K562 (cell line): ENCODE results near the gene ZDHHC14. TPM values are rescaled to one million over a fixed set of nuclear protein-coding genes. Genes with fewer than 3 reads are reported as not detected.

Experiments
- IRF9 ChIP-seq: fragments of 450-650 bp; IDR thresholded peaks from 2 replicates; pipeline ENCODE4 v1.6.1; 2016; ENCODE audit warnings: missing biosample characterization, missing genetic modification characterization
- ZNF766 ChIP-seq: fragments of 200-800 bp; sonication (Bioruptor generic); conservative IDR thresholded peaks from 2 replicates; pipeline ENCODE4 v1.6.1; 2016; ENCODE audit warnings: missing genetic modification characterization, missing compliant biosample characterization
- polyA plus RNA-seq, 8 experiments: library from polyadenylated mRNA; depleted of rRNA in 4 of 8; stranded (reverse) in 5 of 8; unstranded in 3 of 8; fragments of >200 nt; fragmentation: Nextera tagmentation in 2 of 8; fragmentation: Illumina TruSeq in 1 of 8; extraction: Ambion mirVana in 2 of 8; extraction: Trizol in 1 of 8; gene quantifications; 2 replicates each; pipeline versions ENCODE4 v1.2.1 to v1.2.3, GENCODE V29; 2011 to 2014; ENCODE audit warnings: inconsistent platforms in 1 of 8, missing spikeins in 1 of 8
- total RNA-seq, 7 experiments: library from RNA; depleted of rRNA in 6 of 7; stranded (reverse); fragments of >200 nt in 6 of 7; fragmentation: Illumina TruSeq in 2 of 7; extraction: Trizol in 2 of 7; gene quantifications; 2 replicates each; pipeline versions ENCODE4 v1.2.1 to v1.2.3, GENCODE V29; 2011 to 2021; ENCODE audit warnings: low replicate concordance in 1 of 7
- TF ChIP-seq, protein P1 (sequence below), 2 experiments: fragments of 450-650 bp in 1 of 2; sonication (generic) in 1 of 2; formaldehyde crosslinking in 1 of 2; IDR thresholded peaks; 2 replicates each; pipeline versions ENCODE4 v1.7.1 to v1.9.0; 2016 to 2022; ENCODE audit warnings: inconsistent platforms in 1 of 2, mild to moderate bottlenecking in 1 of 2, missing genetic modification reagents in 1 of 2

The ZDHHC14 gene
- total and polyA plus RNA-seq, 9 of the 15 experiments (the other 6 are each of a cell fraction or from before 2014, with no cell fraction given) = 0.92 to 23.1 (median 13.8) TPM

DNA sequence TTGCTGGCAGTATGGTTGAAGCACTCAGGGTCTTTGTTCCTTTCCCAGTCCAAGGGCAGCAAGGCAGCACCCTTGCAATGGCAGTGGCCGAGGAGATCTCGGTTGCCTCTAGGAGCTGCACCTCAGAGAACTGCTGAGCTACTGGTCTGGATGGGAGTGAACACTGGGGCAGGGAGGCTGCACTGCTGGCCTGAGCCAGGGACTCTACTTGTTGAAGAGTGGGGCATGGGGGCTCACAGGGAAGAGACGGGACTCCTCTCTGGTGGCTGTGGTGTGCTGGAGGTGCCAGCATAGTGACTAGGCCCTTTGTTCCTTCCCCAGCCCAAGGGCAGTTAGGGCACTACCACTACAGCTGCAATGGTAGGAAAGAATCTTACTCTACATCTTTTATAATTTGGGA, 203.0 kb downstream of the ZDHHC14 start (continued):
- TF ChIP-seq, protein P1, sequence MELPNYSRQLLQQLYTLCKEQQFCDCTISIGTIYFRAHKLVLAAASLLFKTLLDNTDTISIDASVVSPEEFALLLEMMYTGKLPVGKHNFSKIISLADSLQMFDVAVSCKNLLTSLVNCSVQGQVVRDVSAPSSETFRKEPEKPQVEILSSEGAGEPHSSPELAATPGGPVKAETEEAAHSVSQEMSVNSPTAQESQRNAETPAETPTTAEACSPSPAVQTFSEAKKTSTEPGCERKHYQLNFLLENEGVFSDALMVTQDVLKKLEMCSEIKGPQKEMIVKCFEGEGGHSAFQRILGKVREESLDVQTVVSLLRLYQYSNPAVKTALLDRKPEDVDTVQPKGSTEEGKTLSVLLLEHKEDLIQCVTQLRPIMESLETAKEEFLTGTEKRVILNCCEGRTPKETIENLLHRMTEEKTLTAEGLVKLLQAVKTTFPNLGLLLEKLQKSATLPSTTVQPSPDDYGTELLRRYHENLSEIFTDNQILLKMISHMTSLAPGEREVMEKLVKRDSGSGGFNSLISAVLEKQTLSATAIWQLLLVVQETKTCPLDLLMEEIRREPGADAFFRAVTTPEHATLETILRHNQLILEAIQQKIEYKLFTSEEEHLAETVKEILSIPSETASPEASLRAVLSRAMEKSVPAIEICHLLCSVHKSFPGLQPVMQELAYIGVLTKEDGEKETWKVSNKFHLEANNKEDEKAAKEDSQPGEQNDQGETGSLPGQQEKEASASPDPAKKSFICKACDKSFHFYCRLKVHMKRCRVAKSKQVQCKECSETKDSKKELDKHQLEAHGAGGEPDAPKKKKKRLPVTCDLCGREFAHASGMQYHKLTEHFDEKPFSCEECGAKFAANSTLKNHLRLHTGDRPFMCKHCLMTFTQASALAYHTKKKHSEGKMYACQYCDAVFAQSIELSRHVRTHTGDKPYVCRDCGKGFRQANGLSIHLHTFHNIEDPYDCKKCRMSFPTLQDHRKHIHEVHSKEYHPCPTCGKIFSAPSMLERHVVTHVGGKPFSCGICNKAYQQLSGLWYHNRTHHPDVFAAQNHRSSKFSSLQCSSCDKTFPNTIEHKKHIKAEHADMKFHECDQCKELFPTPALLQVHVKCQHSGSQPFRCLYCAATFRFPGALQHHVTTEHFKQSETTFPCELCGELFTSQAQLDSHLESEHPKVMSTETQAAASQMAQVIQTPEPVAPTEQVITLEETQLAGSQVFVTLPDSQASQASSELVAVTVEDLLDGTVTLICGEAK (IDR thresholded peaks at IDR 0.05) = no peak
- TF ChIP-seq, protein P1 (CRISPR knock-in tag; IDR thresholded peaks at IDR 0.05) = no peak
- no peak for TF ChIP-seq IRF9
- TF ChIP-seq ZNF766 = no peak
